Activated naive CD4-positive, alpha-beta T cell treated with anti-CD3 and anti-CD28 coated beads for 36 hours (primary cell): Measurements from ENCODE around the gene MS4A18. TPM values are rescaled to one million over a fixed set of nuclear protein-coding genes. Genes with fewer than 3 reads are reported as not detected.
"Not testable (repeated sequence)": the region's sequence is repeated elsewhere in the genome, so short reads cannot be mapped to it uniquely, and the experiment has no call there.

Source experiments
- CTCF ChIA-PET: fragments of 350-600 bp; sonication (Branson Sonifier 250); formaldehyde crosslinking; loops from one replicate; lab custom pipeline; 2021; ENCODE audit warnings: antibody characterized with exemption; lab: Charles Lee
- DNase-seq: peaks from one replicate; pipeline ENCODE4 v3.0.0-alpha.2; 2020
- H3K27ac Mint-ChIP-seq: one replicate; pipeline ENCODE4 v1.8.0; 2021; ENCODE audit warnings: mild to moderate bottlenecking, mixed read lengths
- H3K27me3 Mint-ChIP-seq: one replicate; pipeline ENCODE4 v1.8.0; 2021; ENCODE audit warnings: low read depth, mixed read lengths
- H3K36me3 Mint-ChIP-seq: one replicate; pipeline ENCODE4 v1.8.0; 2021; ENCODE audit warnings: low read depth, mixed read lengths
- H3K4me1 Mint-ChIP-seq: one replicate; pipeline ENCODE4 v1.8.0; 2021; ENCODE audit warnings: low read depth, mixed read lengths
- H3K4me3 Mint-ChIP-seq: one replicate; pipeline ENCODE4 v1.8.0; 2021; ENCODE audit warnings: mild to moderate bottlenecking, moderate library complexity, mixed read lengths
- H3K9me3 Mint-ChIP-seq: one replicate; pipeline ENCODE4 v1.8.0; 2021; ENCODE audit warnings: mixed read lengths
- intact Hi-C: fragments of 100-400 bp; cut with micrococcal nuclease; formaldehyde crosslinking; loops from one replicate; pipeline ENCODE4 v1.15.1; 2023
- total RNA-seq, 2 experiments: library from RNA; stranded (reverse); gene quantifications; one replicate each; pipeline ENCODE4 v1.2.3, GENCODE V29; 2021

MS4A18 gene
- total RNA-seq, 2 experiments from 2014 or later, result not detected

DNA sequence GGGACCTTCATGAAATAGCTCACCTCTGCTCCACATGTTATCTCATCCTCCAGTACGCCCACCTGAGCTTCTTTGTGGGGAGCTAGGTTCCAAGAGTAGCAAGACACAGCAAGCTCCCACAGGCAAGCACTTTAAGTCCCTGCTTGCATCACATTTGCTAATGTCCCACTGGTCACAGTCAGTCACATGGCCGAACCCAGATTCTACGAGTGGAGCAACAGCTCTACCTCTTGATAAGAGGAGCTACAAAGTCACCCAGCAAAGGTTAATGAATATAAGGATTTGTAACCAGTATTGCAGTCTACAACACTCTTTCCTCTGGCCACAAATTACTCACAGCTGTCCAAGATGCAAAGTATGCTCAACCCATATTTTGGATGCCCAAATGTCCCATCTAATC, 16.9 kb downstream of the MS4A18 start:
- DNase-seq, result no peak
- Mint-ChIP-seq H3K4me3 (no peak overlapping the region), H3K4me1 (no peaks in the 10 kb centered on the region), H3K27me3 (peaks cover 6% of the 10 kb centered on the region), H3K9me3 (no peaks in the 10 kb centered on the region), H3K36me3 (no peaks in the 10 kb centered on the region), H3K27ac (no peak overlapping the region)
- intact Hi-C loops, result no loop called here
- CTCF ChIA-PET, result interaction anchor here (0.6 to 1.0 kb wide), 2 partner anchors 15 to 875 kb away, joined by 3 read pairs; partner anchors contain the start of gene MS4A15

DNA sequence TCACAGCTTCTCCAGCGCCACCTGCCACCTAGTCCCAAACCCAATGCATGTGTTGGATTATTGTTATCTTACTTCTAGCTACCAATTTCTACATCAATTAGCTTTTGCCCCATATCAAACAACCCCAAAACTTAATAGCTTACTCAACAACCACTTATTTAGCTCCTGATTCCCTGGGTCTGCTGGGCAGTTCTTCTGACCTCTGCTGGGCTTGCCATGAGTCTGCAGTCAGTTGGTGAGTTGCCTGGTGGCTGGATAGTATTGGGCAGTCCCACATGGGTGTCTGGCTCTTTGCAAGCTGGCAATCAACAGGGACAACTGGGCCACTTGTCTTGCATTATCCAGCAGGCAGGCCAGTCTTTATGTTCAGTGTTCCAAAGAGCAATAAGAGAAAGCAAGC, 18.5 kb downstream of the MS4A18 start:
- Mint-ChIP-seq H3K27ac (no peak overlapping the region), H3K9me3 (peaks cover 2% of the 10 kb centered on the region), H3K4me1 (no peaks in the 10 kb centered on the region), H3K4me3 (no peak overlapping the region), H3K36me3 (no peaks in the 10 kb centered on the region), H3K27me3 (peaks cover 6% of the 10 kb centered on the region)
- CTCF ChIA-PET, result no interaction called here
- no peak for DNase-seq
- intact Hi-C loops, result no loop called here

DNA sequence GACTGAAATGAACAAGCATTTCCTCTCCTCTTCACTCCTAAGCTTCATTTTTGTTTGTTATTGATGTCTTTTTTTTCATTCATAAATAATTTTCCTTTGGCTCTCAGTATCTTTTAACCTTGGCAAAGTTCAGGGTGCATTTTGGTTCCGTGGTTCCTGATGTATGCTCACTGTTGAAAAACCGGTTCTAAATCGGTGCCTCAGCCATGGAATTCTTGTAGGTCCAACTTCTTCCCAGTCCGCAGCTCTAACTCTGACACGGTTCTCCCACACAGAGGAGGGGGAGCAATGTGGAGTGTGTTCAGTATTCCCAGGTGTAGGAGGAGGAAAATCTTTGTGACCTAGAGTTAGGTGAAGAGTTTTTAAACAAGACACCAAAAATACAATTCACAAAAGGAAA, 19.6 kb downstream of the MS4A18 start:
- Mint-ChIP-seq H3K4me3 (no peak overlapping the region), H3K36me3 (no peaks in the 10 kb centered on the region), H3K27ac (no peak overlapping the region), H3K4me1 (no peaks in the 10 kb centered on the region), H3K27me3 (peaks cover 6% of the 10 kb centered on the region), H3K9me3 (peaks cover 2% of the 10 kb centered on the region)
- DNase-seq, result no peak
- intact Hi-C loops, result no loop called here
- CTCF ChIA-PET, result no interaction called here

DNA sequence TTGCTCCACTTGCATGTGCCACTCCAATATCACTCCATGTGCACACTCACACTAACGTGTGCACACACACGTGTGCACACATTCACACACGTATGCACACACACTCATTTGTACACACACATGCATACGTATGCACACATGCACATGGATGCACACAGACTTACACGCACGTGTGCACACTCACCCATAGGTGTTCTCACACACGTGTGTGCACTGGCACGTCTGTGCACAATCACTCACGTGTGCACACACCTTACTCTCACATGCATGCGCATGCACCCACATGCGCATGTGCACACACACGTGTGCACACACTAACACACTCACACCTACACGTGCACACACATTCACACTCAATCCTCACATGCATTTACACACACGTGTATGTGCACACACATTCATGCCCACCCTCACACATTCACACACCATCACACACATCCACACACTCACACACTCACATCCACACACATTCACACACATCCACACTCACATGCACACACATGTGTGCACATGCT, 22.9 kb downstream of the MS4A18 start:
- intact Hi-C loops, result no loop called here
- Mint-ChIP-seq H3K27ac (no peak overlapping the region), H3K27me3 (peaks cover 17% of the 10 kb centered on the region), H3K36me3 (no peaks in the 10 kb centered on the region), H3K4me3 (no peak overlapping the region), H3K4me1 (no peaks in the 10 kb centered on the region), H3K9me3 (peaks cover 2% of the 10 kb centered on the region)
- no peak for DNase-seq
- CTCF ChIA-PET, result no interaction called here

DNA sequence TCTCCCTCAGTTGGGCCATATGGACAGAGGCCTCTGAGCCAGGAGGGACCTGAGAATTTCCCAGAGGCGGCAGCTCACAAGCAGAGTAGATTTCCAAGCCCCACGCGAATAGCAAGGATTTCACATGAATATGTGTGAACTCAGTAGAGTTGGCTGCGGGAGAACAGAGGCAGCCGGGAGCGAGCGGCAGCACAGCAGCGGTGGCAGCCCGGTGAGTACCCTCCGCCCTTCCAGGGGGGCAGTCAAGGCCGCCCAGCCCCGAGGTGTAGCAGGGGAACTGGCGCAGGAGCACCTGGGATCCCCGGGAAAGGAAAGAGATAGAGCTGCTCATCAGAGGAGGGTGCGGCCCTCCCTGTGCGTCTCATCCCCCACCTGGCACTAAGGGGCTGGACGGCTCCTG, 23.7 kb downstream of the MS4A18 start:
- Mint-ChIP-seq H3K36me3 (no peaks in the 10 kb centered on the region), H3K9me3 (peaks cover 2% of the 10 kb centered on the region), H3K27ac (no peak overlapping the region), H3K4me1 (no peaks in the 10 kb centered on the region), H3K27me3 (peaks cover 21% of the 10 kb centered on the region), H3K4me3 (no peak overlapping the region)
- intact Hi-C loops, result no loop called here
- DNase-seq, result no peak
- CTCF ChIA-PET, result no interaction called here

DNA sequence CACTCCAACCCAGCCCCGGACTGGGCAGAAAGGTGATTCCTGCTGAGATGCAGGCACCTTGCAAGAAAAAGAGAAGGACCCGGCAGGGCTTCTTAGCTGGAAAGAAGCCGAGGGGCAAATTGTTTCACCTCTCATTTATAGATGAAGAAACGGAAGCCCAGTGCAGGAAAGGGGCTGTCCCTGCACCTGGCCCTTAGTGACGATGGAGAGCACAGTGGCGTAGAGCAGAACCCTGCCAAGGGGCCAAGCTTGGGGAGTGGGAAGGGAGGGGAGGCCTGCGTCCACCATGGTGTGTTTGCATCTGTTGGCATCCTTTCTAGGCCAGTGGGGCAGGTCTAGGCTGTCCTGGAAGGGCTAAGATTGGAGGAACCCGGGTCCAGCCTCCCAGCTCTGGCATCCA, 24.3 kb downstream of the MS4A18 start:
- H3K27ac Mint-ChIP-seq, result no peak overlapping the region
- peaks cover 22% of the 10 kb centered on the region for H3K27me3 Mint-ChIP-seq
- peaks cover 2% of the 10 kb centered on the region for H3K9me3 Mint-ChIP-seq

DNA sequence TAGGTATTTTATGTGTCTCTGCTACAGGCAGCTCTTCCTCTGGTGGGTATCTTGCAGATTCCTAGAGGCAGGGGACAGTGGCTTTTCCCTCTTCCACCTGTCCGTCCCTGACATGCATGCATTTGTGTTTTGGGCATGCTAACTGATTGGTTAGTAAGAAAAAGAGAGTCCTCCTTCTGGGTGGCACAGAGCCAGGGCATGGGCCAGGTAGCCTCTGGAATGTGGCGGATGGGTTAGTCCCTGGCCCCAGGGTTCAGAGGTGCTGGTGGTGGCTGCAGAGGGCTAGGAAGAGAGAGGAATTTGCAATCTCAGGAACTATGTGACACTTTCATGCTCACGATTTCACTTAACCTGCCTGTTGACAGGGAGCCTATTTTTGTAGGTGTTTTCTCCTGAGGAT, 26.4 kb downstream of the MS4A18 start:
- H3K36me3 Mint-ChIP-seq, result no peaks in the 10 kb centered on the region
- H3K9me3 Mint-ChIP-seq, result peaks cover 2% of the 10 kb centered on the region
- CTCF ChIA-PET, result no interaction called here
- intact Hi-C loops, result no loop called here
- peaks cover 16% of the 10 kb centered on the region for H3K27me3 Mint-ChIP-seq
- no peak overlapping the region for H3K27ac Mint-ChIP-seq
- no peak for DNase-seq
- H3K4me3 Mint-ChIP-seq, result no peak overlapping the region
- no peaks in the 10 kb centered on the region for H3K4me1 Mint-ChIP-seq

More for the DNA sequence above, 24.3 kb downstream of the MS4A18 start:
- Mint-ChIP-seq H3K4me1 (no peaks in the 10 kb centered on the region), H3K4me3 (no peak overlapping the region), H3K36me3 (no peaks in the 10 kb centered on the region)
- DNase-seq, result no peak
- CTCF ChIA-PET, result interaction anchor here (0.7 kb wide), 1 partner anchor 17 kb away, joined by 3 read pairs; no protein-coding TSS in a partner anchor
- intact Hi-C loops, result no loop called here

DNA sequence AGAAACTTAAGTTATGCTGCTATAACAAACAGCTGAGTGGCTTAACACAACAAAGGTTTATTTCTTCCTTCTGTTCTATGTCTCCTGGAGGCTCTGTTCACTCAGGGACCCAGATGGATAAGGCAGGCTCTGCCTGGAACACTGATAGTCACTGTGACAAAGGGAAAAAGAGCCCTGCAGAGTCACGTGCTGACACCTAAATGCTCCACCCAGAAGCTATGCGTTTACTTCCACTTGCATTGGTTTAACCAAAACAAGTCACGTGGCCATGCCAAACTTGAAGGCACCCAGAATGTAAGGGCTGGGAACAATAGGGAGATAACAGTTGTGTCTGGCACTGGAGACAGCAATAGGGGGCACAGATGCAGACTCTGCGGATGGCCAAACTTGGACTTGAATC, 28.8 kb downstream of the MS4A18 start:
- no peak for DNase-seq
- Mint-ChIP-seq H3K36me3 (no peaks in the 10 kb centered on the region), H3K4me1 (no peaks in the 10 kb centered on the region), H3K27ac (no peak overlapping the region), H3K9me3 (no peaks in the 10 kb centered on the region), H3K27me3 (peaks cover 19% of the 10 kb centered on the region), H3K4me3 (no peak overlapping the region)
- CTCF ChIA-PET, result interaction anchor here (2.0 kb wide), 1 partner anchor 10 kb away, joined by 8 read pairs; no protein-coding TSS in a partner anchor
- intact Hi-C loops, result no loop called here

DNA sequence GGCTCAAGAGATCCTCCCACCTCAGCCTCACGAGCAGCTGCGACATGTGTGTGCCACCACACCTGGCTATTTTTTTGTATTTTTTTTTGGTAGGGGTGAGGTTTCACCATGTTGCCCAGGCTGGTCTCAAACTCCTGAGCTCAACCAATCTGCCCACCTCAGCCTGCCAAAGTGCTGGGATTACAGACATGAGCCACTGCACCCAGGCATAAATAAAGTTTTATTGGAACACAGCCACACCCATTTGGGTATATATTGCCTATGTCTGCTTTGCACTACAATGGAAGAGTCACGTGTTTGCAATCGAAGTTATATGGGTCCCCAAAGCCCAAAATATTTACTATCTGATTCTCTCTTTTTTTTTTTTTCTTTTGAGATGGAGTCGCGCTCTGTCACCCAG, 30.4 kb downstream of the MS4A18 start:
- no peaks in the 10 kb centered on the region for H3K4me1 Mint-ChIP-seq
- CTCF ChIA-PET, result no interaction called here
- no peak overlapping the region for H3K4me3 Mint-ChIP-seq
- H3K9me3 Mint-ChIP-seq, result no peaks in the 10 kb centered on the region
- no peak for DNase-seq
- peaks cover 23% of the 10 kb centered on the region for H3K27me3 Mint-ChIP-seq
- no peaks in the 10 kb centered on the region for H3K36me3 Mint-ChIP-seq
- H3K27ac Mint-ChIP-seq, result no peak overlapping the region
- intact Hi-C loops, result no loop called here

DNA sequence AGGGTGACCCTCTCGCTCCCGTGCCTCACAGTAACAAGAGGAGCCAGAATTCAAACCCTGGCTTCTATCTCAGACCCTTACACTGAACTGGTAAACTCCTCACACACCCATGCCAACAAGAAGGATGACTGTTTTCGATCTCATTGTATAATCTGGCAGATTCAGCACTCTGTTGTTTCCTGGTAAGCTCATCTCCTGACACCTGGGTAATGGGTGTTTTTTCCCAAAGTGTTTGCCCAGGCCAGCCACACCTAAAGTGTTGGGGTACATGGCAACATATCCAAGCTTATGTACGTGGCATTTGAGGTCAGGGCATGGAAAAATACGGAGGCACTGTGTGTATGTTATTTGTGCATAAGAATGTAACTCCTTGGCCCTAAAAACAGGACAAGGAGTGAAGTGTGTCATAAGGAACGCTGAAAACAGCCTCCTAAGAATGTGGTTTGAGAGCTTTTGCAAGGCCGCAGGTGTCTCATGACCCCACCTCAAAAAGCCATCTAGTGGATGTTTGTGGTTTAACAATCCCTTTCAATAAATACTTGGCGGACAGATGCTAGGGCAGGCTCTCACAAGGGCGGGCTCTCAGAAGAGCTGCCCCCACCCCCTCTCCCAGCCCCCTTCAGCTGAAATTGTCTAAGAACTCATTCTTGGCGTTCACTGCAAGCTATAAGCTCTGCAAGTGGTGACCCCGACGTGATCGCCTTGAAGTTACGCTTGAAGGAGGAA, 31.9 kb downstream of the MS4A18 start, which contains the start of gene MS4A15:
Gene MS4A15, plus strand, starts transcription at position 561 of the 726 bp plus-strand sequence. CDS start 6,867 bp downstream, outside the sequence.
- no peaks in the 10 kb centered on the region for H3K36me3 Mint-ChIP-seq
- peaks cover 24% of the 10 kb centered on the region for H3K27me3 Mint-ChIP-seq
- intact Hi-C loops, result loop anchor here (2.0 kb wide), 2 partner anchors 56 to 492 kb away; no protein-coding TSS in a partner anchor
- no peaks in the 10 kb centered on the region for H3K4me1 Mint-ChIP-seq
- CTCF ChIA-PET, result interaction anchor here (0.9 to 1.7 kb wide), 6 partner anchors 10 to 393 kb away, joined by 3 to 7 read pairs (median 6); no protein-coding TSS in a partner anchor
- no peak within 1 kb of the TSS for H3K4me3 Mint-ChIP-seq
- H3K9me3 Mint-ChIP-seq, result no peaks in the 10 kb centered on the region
- H3K27ac Mint-ChIP-seq, result no peak within 1 kb of the TSS
- peak; percentile 9 for DNase-seq

DNA sequence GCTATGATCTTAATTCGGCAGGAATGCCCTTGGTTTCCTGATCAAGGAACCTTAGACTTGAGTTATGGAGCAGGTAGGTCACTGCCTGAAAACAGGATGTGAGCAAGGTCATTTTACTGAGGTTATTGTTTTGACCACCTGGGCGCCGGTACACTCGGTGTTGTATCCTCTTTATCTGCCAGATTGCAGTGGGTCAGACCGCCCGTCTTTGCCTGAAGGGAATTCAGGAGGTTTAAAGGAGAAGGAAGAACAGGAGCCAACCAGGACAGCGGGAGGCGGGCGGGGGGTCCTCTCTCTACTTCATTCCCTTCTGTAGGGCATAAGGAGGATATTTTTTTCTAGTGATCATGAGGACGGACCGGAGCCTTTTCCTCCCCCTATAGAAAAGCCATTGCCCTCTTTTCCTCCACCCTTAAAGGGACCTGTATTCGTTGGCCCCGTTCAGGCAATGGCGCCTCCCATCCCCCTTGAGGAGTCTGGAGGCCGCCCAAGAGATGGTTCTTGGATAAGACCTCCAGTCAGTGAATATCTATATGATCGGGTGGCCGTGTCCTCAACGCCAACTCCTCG, 32.8 kb downstream of the MS4A18 start:
- H3K27ac Mint-ChIP-seq, result no peak overlapping the region
- intact Hi-C loops, result loop anchor here (2.0 kb wide), 2 partner anchors 57 to 493 kb away; no protein-coding TSS in a partner anchor
- no peak for DNase-seq

DNA sequence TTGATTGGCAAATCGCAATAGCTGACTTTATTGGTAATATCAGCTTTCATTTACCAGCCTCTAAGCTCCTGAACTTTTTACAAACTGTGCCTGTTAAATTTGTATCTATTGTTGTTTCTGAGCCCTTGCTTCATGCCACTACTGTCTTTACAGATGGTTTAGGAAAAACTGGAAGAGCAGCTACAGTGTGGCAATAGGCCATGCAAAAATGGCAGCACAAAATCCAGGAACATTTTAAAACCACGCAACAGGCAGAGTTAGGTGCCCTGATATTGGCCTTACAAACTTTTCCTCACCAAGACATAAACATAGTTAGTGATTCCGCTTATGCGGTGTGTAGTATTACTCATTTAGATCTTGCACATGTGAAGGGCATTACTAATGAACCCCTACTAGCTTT, 34.2 kb downstream of the MS4A18 start:
- H3K9me3 Mint-ChIP-seq, H3K27ac Mint-ChIP-seq, H3K4me3 Mint-ChIP-seq, H3K4me1 Mint-ChIP-seq, intact Hi-C loops, DNase-seq, H3K36me3 Mint-ChIP-seq: not testable (repeated sequence)
- H3K27me3 Mint-ChIP-seq, result peaks cover 14% of the 10 kb centered on the region
- CTCF ChIA-PET, result interaction anchor here (0.6 kb wide), 1 partner anchor 957 kb away, joined by 8 read pairs; no protein-coding TSS in a partner anchor

More for the DNA sequence above, 32.8 kb downstream of the MS4A18 start:
- Mint-ChIP-seq H3K27me3 (peaks cover 20% of the 10 kb centered on the region), H3K4me3 (no peak overlapping the region), H3K4me1 (no peaks in the 10 kb centered on the region), H3K36me3 (no peaks in the 10 kb centered on the region), H3K9me3 (no peaks in the 10 kb centered on the region)
- CTCF ChIA-PET, result interaction anchor here (0.9 to 1.7 kb wide), 5 partner anchors 11 to 394 kb away, joined by 3 to 7 read pairs (median 5); no protein-coding TSS in a partner anchor
